NB4 (cell line): Measurements from ENCODE around the gene CCDC127.

ENCODE experiments used
- DNase-seq: peaks from one replicate; pipeline ENCODE4 v3.0.0; 2010; ENCODE audit warnings: low read depth
- H3K4me3 ChIP-seq: one replicate; pipeline ENCODE4 v1.5.1; 2011; ENCODE audit warnings: mild to moderate bottlenecking, low read depth, low read length, moderate library complexity
- MAX ChIP-seq: IDR thresholded peaks from 2 replicates; pipeline ENCODE4 v1.6.1; 2011; ENCODE audit warnings: low read depth, low read length
- MYC ChIP-seq: IDR thresholded peaks from 2 replicates; pipeline ENCODE4 v1.6.1; 2011; ENCODE audit warnings: low read depth, low read length
- POLR2A ChIP-seq: IDR thresholded peaks from 2 replicates; pipeline ENCODE4 v1.6.1; 2011; ENCODE audit warnings: mild to moderate bottlenecking; ENCODE audit not compliant: insufficient read length; ENCODE audit errors: extremely low read depth
- TF ChIP-seq, protein P1 (sequence below): IDR thresholded peaks from one replicate; pipeline ENCODE4 v1.5.1; 2012; ENCODE audit warnings: low read depth, low read length

Gene CCDC127

DNA sequence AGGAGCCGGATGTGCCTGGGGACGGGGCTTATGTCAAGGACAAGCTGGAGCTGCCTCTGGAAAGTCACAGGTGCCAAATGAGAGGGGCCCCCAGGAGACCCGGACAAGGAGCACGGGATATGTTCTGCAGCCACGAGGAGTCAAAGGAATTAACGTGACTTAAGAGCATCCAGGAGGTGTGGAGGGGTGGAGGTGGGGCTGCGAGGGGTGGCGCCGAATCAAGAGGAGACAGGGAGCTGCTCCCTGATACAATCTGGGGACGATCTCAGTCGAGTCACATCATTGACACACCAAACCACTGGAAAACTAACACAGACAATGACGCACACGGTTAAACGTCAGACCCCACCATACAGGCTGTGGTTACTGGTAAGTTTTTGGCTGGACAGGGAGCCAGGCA lies 10.4 kb downstream of the CCDC127 start:
- H3K4me3 ChIP-seq, result no peak overlapping the region
- TF ChIP-seq POLR2A (no peak), MAX (no peak), MYC (no peak)
- TF ChIP-seq, protein P1, sequence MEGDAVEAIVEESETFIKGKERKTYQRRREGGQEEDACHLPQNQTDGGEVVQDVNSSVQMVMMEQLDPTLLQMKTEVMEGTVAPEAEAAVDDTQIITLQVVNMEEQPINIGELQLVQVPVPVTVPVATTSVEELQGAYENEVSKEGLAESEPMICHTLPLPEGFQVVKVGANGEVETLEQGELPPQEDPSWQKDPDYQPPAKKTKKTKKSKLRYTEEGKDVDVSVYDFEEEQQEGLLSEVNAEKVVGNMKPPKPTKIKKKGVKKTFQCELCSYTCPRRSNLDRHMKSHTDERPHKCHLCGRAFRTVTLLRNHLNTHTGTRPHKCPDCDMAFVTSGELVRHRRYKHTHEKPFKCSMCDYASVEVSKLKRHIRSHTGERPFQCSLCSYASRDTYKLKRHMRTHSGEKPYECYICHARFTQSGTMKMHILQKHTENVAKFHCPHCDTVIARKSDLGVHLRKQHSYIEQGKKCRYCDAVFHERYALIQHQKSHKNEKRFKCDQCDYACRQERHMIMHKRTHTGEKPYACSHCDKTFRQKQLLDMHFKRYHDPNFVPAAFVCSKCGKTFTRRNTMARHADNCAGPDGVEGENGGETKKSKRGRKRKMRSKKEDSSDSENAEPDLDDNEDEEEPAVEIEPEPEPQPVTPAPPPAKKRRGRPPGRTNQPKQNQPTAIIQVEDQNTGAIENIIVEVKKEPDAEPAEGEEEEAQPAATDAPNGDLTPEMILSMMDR, result no peak
- no peak for DNase-seq

GRCh38 chr5:206927-207536 lies 10.9 kb downstream of the CCDC127 start:
- no peak for DNase-seq
- no peak overlapping the region for H3K4me3 ChIP-seq
- TF ChIP-seq MYC, result no peak
- TF ChIP-seq, protein P1, result no peak
- no peak for TF ChIP-seq MAX
- TF ChIP-seq POLR2A, result no peak

DNA sequence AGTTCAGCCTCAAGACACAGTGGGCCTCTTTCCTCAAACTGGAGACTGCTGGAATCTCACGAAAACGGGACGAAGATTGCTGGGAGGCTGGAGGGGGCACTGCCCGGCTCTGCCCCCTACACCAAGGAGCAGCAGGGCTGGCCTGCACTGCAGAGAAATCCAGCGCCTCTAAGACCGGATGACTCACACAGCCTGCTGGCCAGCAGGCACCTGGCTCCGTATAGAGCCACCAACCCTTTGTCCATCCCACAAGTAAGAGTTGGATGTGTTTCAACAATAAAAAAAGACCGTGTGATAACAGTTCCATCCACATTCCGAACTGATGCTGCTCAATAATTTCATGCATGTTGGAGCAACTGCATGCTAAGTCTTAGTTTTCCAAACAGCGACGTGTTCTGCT lies 11.5 kb downstream of the CCDC127 start:
- DNase-seq, result no peak
- H3K4me3 ChIP-seq, result no peak overlapping the region
- TF ChIP-seq POLR2A, result no peak
- no peak for TF ChIP-seq MAX
- TF ChIP-seq MYC, result no peak
- TF ChIP-seq, protein P1, result no peak

GRCh38 chr5:204966-205670 lies 12.8 kb downstream of the CCDC127 start:
- TF ChIP-seq POLR2A (no peak), MAX (no peak), MYC (no peak)
- TF ChIP-seq, protein P1, result no peak
- no peak for DNase-seq

GRCh38 chr5:204462-204861 lies 13.5 kb downstream of the CCDC127 start:
- no peak for TF ChIP-seq POLR2A
- TF ChIP-seq, protein P1, result no peak
- H3K4me3 ChIP-seq, result no peak overlapping the region
- DNase-seq, result no peak

More at GRCh38 chr5:204966-205670, 12.8 kb downstream of the CCDC127 start:
- no peak overlapping the region for H3K4me3 ChIP-seq
